ENCODE results near the gene RTKN2.

The RTKN2 gene

DNA sequence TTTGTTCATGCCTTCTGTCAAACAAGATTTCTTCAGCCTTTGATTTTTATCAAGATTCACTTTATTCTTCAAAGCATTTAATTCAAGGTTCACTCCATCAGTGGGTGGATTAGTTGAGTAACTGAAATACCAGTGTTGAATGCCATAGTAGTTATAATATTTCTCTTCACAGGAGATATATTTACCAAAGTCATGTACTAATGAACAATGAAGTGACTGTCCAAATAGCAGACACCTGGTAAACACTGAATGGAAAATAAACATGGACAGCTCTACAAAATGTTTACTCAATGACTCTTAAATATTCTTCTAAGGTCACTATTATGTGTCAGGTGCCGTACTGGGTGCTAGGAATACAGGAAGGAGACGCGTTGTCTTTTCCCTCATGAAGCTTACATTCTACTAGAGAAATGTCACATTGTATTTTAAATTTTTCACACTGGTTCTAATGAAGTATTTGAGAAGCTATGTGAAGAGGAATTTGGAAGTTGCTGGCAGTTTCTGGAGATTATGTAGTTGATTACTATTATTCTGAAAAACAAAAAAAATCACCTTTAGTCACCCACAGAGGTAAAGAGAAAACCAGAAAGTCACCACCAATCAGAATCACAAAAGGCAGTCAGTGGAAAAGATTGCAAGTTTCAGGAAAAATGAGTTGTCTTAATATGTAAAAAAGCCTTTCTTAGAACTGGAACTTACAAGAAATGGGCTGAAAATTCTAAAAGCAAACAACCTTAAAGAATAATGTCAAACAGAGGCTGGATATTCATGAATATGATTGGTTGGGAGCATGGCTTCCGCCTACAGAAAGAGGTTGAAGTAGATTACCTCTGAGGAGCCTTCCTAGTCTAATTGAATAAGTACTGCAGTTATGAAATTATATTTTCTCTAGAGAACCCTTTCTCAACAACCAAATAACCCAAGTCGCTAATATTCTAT, 84.5 kb downstream of the RTKN2 start:
- no peak for TF ChIP-seq GLIS3 (CRISPR knock-in tag; IDR thresholded peaks at IDR 0.05)
- TF ChIP-seq ZNF70 (CRISPR knock-in tag; IDR thresholded peaks at IDR 0.05) = no peak
- no peak for TF ChIP-seq ESRRG (CRISPR knock-in tag; IDR thresholded peaks at IDR 0.05)
- TF ChIP-seq, protein P1, sequence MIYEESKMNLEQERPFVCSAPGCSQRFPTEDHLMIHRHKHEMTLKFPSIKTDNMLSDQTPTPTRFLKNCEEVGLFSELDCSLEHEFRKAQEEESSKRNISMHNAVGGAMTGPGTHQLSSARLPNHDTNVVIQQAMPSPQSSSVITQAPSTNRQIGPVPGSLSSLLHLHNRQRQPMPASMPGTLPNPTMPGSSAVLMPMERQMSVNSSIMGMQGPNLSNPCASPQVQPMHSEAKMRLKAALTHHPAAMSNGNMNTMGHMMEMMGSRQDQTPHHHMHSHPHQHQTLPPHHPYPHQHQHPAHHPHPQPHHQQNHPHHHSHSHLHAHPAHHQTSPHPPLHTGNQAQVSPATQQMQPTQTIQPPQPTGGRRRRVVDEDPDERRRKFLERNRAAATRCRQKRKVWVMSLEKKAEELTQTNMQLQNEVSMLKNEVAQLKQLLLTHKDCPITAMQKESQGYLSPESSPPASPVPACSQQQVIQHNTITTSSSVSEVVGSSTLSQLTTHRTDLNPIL (CRISPR knock-in tag; IDR thresholded peaks at IDR 0.05; ENCODE audit: low read depth) = no peak
- no peak for TF ChIP-seq ZNF565 (CRISPR knock-in tag; conservative IDR thresholded peaks at IDR 0.05; ENCODE audit: low read depth)
- no peak for TF ChIP-seq BACH2 (CRISPR knock-in tag; IDR thresholded peaks at IDR 0.05; ENCODE audit: borderline replicate concordance)
- TF ChIP-seq TOX (CRISPR knock-in tag; IDR thresholded peaks at IDR 0.05; ENCODE audit: borderline replicate concordance) = no peak
- TF ChIP-seq ZNF8 (CRISPR knock-in tag; IDR thresholded peaks at IDR 0.05) = no peak
- TF ChIP-seq ISL1 (CRISPR knock-in tag; IDR thresholded peaks at IDR 0.05) = no peak
- no peak for TF ChIP-seq RARB (CRISPR knock-in tag; IDR thresholded peaks at IDR 0.05)
- no peak for TF ChIP-seq TCF4 (CRISPR knock-in tag; IDR thresholded peaks at IDR 0.05; ENCODE audit: borderline replicate concordance)
- no peak for TF ChIP-seq OSR1 (CRISPR knock-in tag; IDR thresholded peaks at IDR 0.05)
- TF ChIP-seq SNAI2 (CRISPR knock-in tag; IDR thresholded peaks at IDR 0.05) = no peak
- no peak for TF ChIP-seq ZC3H10 (CRISPR knock-in tag; IDR thresholded peaks at IDR 0.05)
- TF ChIP-seq ARNTL (CRISPR knock-in tag; IDR thresholded peaks at IDR 0.05; ENCODE audit: borderline replicate concordance, low read depth) = no peak
- TF ChIP-seq CSRNP3 (CRISPR knock-in tag; IDR thresholded peaks at IDR 0.05) = no peak
- no peak for TF ChIP-seq PATZ1 (CRISPR knock-in tag; IDR thresholded peaks at IDR 0.05; ENCODE audit: borderline replicate concordance)
- TF ChIP-seq POU6F1 (CRISPR knock-in tag; IDR thresholded peaks at IDR 0.05; ENCODE audit: borderline replicate concordance, low read depth) = no peak

DNA sequence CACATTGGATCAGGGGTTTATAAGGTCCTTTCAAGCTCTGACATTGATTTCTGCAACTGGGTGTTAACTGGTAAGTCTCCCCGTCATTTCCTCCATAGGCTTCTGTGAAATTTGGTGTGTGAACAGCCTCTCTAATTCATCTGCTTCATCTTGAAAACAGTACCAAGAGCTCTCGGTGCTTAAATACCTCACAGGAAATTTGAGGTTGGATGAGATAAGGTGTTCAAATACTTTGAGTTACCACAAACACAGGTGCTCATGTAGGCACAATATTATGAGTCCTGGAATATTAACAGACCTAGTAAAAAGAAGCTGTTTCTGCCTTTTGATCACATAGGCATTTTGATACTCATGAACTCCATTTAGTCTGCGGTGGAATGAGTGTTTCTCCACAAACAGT, 85.2 kb downstream of the RTKN2 start:
- no peak for TF ChIP-seq CSDC2 (CRISPR knock-in tag; IDR thresholded peaks at IDR 0.05)
- TF ChIP-seq ZNF70 (CRISPR knock-in tag; IDR thresholded peaks at IDR 0.05) = no peak
- TF ChIP-seq ISL1 (CRISPR knock-in tag; IDR thresholded peaks at IDR 0.05) = no peak
- no peak for TF ChIP-seq POU6F1 (CRISPR knock-in tag; IDR thresholded peaks at IDR 0.05; ENCODE audit: borderline replicate concordance, low read depth)
- no peak for TF ChIP-seq GLIS3 (CRISPR knock-in tag; IDR thresholded peaks at IDR 0.05)
- no peak for TF ChIP-seq PPARA (CRISPR knock-in tag; IDR thresholded peaks at IDR 0.05; ENCODE audit: borderline replicate concordance)
- TF ChIP-seq SNAI2 (CRISPR knock-in tag; IDR thresholded peaks at IDR 0.05) = no peak
- TF ChIP-seq PATZ1 (CRISPR knock-in tag; IDR thresholded peaks at IDR 0.05; ENCODE audit: borderline replicate concordance) = no peak
- no peak for TF ChIP-seq BACH2 (CRISPR knock-in tag; IDR thresholded peaks at IDR 0.05; ENCODE audit: borderline replicate concordance)
- no peak for TF ChIP-seq ZNF8 (CRISPR knock-in tag; IDR thresholded peaks at IDR 0.05)
- TF ChIP-seq ZNF565 (CRISPR knock-in tag; conservative IDR thresholded peaks at IDR 0.05; ENCODE audit: low read depth) = no peak
- TF ChIP-seq, protein P1 (CRISPR knock-in tag; IDR thresholded peaks at IDR 0.05; ENCODE audit: low read depth) = no peak
- TF ChIP-seq ZC3H10 (CRISPR knock-in tag; IDR thresholded peaks at IDR 0.05) = no peak
- ATAC-seq = no peak

More for the DNA sequence above, 84.5 kb downstream of the RTKN2 start:
- ATAC-seq = no peak
